Measurements from ENCODE around the gene RAMACL.

The RAMACL gene

DNA sequence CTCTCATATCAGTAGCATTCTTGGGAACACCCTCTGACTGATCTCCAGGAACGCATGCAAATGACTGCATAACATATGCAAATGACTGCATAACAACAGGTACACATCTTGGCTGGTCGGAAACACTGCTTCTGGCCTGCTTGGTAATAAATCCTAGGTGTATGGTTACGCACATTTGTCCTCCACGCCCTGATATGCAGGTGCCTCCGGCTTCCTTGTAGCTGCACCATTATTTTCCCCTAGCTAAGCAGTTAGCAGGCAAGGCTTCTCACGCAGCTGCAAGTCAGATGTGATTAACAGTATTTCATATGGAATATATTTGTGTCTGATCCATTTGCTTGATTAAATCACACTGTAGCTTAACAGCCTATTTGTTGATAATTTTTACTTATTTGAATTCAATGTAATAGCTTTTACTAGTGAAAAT, 34.6 kb upstream of the RAMACL start:
- Mint-ChIP-seq H3K4me1 (peaks cover 11% of the 10 kb centered on the region), H3K9me3 (no peaks in the 10 kb centered on the region), H3K4me3 (no peak overlapping the region), H3K27ac (no peak overlapping the region), H3K27me3 (peaks cover 29% of the 10 kb centered on the region)
- ATAC-seq (no peak), DNase-seq (no peak)

DNA sequence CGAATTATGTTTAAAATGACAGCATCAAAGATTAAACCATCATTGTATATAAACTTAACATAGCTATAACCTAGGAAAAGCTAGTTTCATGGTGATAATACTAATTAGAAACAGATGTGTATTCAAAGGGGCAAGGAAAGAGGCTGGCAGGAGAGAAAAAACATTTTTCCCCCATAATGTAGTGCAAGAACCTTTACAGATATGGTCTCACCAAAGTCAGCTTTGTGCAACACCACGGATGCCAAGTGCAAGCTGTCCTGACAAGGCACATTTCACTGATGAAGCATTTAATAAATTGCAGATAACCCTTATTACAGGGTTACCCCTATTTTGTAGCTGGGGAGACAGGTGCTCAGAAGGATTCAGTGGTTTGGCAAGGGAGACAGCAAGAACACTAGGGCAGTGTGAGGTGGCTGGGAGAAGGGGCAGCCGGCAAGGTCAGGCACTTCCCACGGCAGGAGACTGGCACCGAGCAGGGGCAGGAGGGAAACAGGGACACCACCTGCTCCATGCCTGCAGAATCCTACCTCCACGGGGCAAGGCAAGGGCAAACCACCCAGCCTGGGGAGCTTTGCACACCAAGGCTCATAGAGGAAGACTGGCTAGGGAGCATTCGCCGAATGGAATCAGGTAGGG, 34.1 kb upstream of the RAMACL start:
- H3K27ac Mint-ChIP-seq, result no peak overlapping the region
- peaks cover 6% of the 10 kb centered on the region for H3K4me1 Mint-ChIP-seq
- DNase-seq (no peak), ATAC-seq (no peak)
- peaks cover 24% of the 10 kb centered on the region for H3K27me3 Mint-ChIP-seq
- H3K4me3 Mint-ChIP-seq, result no peak overlapping the region
- H3K9me3 Mint-ChIP-seq, result no peaks in the 10 kb centered on the region

DNA sequence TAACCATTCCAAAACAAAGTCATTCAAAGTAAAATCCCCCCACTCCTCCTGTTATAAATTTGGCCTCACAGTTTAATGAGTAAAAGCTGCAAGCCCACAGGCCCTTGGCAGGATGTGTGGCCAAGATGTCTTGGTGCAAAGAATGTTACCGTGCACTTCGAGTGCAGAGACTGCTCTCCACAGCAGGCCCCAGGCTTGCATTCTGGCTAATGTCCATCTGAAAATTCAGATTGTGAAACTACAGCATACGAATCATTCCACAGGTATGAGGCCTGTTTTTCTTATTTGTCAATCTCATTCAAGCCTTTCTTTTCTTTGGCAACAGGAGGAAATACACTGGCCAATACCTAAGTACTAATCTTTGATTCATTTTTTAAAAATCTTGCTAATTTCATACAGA, 33.4 kb upstream of the RAMACL start:
- Mint-ChIP-seq H3K27me3 (peaks cover 17% of the 10 kb centered on the region), H3K4me1 (no peaks in the 10 kb centered on the region), H3K27ac (no peak overlapping the region), H3K9me3 (no peaks in the 10 kb centered on the region), H3K4me3 (no peak overlapping the region)
- no peak for DNase-seq
- ATAC-seq, result no peak

DNA sequence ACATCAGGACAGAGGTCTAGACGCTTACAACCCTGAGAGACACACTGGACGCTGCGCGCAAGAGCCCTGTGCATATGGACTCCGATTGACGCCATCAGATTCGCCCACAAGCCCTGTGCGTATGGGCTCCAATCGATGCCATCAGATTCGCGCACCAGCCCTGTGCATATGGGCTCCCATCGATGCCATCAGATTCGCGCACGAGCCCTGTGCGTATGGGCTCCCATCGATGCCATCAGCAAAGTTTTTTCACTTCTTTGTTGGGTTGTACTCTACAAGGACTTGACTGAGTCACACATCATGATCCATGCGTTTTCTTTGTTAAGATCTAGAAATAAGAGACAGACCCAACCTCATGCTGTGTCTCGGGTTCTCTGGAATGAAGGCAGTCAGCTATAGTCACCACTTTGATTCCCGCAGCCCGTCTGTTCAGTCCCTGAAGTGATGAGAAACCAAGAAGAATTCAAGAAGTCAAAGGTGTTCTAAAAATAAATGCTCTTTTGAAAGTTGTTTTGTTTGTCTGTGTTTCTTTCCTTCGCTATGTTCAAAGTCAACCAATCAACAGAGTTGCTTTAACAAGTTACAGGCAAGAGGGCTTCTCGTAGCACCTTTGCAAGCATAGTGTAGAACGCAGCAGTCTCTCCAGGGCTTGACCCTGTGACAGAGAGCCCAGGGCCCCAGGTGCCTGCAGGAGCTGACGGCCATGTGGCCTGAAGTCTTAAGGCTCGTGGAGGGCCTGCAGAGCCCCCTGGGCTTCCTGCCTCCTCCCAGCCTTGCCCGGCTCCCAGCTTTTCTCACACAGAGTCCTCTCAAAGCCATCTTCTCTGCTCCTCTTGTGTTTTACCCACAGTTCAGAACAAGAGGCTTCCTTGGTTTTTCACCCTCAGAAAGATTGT, 32.6 kb upstream of the RAMACL start:
- Mint-ChIP-seq H3K4me1 (no peaks in the 10 kb centered on the region), H3K4me3 (no peak overlapping the region), H3K27ac (peak overlapping the region in 1 of 2 donors; percentile 30), H3K27me3 (peaks cover 9% of the 10 kb centered on the region), H3K9me3 (no peaks in the 10 kb centered on the region)
- ATAC-seq (no peak), DNase-seq (no peak)

DNA sequence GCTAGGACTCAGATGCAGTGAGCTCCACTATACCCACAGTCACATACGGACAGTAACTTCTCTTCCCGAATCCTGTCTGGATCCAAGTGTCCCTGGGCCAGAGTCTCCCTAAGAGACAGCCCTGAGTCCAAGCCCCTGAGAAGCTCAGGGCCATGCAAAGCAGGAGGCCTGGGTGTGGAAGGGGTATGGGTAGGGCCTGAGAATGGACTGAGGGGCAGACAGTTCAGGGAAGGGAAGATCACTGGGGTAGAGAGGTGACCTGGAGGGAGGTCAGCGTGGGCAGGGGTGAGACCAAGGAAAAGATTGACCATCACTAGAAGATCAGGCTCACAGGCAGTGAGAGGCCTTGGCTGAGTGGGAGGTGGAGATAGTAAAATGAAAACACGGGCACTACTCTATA, 31.8 kb upstream of the RAMACL start:
- no peak overlapping the region for H3K27ac Mint-ChIP-seq
- no peak overlapping the region for H3K4me3 Mint-ChIP-seq
- peaks cover 6% of the 10 kb centered on the region for H3K27me3 Mint-ChIP-seq
- no peaks in the 10 kb centered on the region for H3K9me3 Mint-ChIP-seq
- ATAC-seq (no peak), DNase-seq (no peak)
- H3K4me1 Mint-ChIP-seq, result no peaks in the 10 kb centered on the region

DNA sequence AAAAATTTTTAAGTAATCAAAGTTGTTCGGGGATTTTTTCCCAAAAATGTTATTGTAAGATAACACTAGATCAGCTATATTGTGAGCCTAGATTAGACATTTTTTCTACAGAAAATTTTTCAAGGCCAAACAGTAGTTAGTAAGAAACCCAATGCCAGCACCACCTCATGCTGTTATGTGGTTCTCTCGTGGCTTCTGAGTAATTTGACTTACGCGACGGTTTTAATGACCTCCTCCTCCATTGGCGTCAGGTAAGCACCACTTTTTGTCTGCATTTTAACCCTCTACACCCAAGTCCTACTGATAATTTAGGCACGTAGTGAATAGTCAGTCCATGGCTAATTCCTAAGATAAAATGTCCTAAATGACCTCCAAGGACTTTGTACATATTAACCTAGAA, 30.9 kb upstream of the RAMACL start:
- Mint-ChIP-seq H3K27me3 (no peaks in the 10 kb centered on the region), H3K4me3 (no peak overlapping the region), H3K4me1 (no peaks in the 10 kb centered on the region), H3K27ac (no peak overlapping the region), H3K9me3 (no peaks in the 10 kb centered on the region)
- no peak for DNase-seq
- no peak for ATAC-seq

DNA sequence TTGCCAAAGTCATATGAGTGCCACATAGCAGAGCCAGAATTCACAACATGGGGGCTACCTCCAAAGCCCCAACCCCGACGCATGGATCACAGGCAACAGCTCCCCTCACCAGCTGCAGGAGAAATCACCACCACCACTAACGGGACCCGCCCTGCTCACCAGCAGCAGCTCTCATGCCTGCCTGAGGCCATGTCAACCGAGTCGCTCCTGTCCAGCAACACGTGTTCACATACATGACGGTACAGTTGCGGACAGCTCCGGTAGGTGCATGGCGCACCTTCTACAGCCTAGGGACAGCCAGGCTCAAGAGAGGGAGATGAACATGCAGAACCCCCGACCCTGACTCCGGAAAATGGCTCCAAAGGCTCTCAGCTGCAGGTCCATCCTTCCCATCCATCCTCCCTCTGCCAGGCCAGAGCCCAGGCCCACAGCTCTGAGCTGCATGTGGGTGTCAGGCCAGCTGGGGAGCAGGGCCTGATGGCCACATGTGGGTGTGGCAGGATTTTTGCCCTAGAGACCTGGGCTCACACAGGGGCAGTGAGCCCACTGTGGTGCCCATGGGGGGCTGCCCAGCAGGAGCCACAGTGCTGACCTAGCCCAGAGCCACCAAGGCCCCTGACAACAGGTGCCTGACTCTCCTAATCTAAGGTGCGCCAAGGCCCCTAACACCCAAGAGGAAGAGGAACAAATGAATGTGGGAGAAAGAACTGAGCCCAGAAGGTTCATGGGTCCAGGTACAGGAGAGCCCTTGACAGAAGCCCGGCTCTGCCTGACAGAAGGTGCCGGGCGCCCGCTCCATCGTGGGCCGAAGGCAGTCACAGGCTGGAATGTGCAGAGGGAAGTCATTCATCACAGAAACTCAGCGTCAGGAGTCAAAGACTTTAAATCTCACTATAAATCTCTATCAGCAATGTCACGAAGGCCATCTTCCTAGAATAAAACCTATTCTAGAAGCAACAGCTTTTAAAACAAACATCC, 30.1 kb upstream of the RAMACL start:
- no peaks in the 10 kb centered on the region for H3K27me3 Mint-ChIP-seq
- DNase-seq (no peak), ATAC-seq (no peak)
- H3K4me1 Mint-ChIP-seq, result no peaks in the 10 kb centered on the region
- H3K9me3 Mint-ChIP-seq, result no peaks in the 10 kb centered on the region
- no peak overlapping the region for H3K4me3 Mint-ChIP-seq
- H3K27ac Mint-ChIP-seq, result peak overlapping the region in 1 of 2 donors; percentile 15

DNA sequence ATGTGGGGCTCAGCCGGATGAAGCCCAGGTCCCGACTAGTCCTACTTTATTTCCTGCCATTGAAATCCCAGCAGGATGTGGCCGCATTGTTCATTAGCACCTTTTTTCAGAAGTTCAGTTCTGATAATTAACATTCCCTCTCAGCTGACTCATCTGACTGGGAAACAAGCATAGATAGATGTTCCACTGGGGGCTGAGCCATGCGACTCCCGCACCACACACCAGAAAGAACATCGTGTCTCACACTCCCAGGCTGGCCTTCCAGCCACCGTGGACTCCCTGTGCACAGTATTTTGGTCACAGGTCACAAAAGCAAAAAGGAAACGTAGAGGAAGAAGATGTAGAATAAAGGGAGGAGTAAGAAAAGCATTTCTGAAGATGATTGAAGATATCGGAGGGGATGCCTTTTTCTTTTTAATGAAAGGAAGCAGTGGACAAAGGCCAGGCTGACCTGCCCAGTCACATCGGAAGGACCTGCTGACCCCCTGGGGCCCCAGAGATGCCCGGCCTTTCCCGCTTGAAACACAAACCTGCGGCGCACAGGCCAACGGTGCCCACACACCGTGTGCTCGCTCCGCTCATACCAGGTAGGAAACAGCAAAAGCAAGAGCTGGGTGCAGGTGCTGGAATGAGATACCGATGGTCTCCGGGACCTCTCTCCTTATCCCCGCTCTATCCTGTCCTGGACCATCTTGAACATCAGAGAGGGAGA, 28.7 kb upstream of the RAMACL start:
- DNase-seq (no peak), ATAC-seq (no peak)
- no peaks in the 10 kb centered on the region for H3K9me3 Mint-ChIP-seq
- no peaks in the 10 kb centered on the region for H3K27me3 Mint-ChIP-seq
- no peaks in the 10 kb centered on the region for H3K4me1 Mint-ChIP-seq
- no peak overlapping the region for H3K4me3 Mint-ChIP-seq
- no peak overlapping the region for H3K27ac Mint-ChIP-seq

DNA sequence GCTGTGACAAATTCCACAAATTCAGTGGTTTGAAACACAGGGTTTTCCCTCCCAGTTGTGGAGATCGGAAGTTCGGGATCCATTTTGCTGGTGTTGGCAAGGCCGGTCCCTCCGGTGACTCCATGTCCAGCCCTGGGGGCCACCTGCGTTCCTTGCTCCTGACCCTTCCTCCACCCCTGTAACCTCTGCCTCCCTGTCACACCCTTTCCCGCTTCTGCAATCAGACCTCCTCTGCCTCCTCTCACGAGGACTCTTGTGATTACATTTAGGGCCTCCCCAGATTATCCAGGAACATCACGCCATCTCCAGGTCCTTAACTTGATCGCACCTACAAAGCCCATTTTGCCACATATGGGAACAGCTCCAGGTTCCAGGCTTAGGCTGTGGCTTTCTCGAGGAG, 28.1 kb upstream of the RAMACL start:
- Mint-ChIP-seq H3K27me3 (no peaks in the 10 kb centered on the region), H3K9me3 (no peaks in the 10 kb centered on the region), H3K4me1 (no peaks in the 10 kb centered on the region), H3K4me3 (no peak overlapping the region), H3K27ac (no peak overlapping the region)
- ATAC-seq, result no peak
- no peak for DNase-seq

DNA sequence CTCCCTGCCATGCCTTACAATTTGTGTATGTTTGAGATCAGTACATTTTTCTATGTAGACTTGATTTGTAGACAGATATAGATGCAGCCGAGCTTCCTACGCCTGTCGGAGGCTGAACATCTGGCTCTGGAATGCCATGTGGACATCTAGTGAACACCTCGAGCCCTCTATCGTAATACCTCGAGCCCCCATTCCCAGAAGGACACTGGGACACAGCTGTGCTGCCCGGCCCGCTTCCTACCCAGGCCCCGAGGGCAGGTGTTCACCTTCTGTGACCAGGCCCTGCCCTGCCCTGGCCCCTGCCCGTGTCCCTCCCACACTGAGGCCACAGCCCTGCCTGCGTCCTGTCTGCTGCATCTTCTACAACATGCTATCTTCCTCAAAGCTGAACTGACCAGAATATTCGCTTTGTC, 27.7 kb upstream of the RAMACL start:
- ATAC-seq, result no peak
- H3K9me3 Mint-ChIP-seq, result no peaks in the 10 kb centered on the region
- H3K4me1 Mint-ChIP-seq, result no peaks in the 10 kb centered on the region
- H3K27ac Mint-ChIP-seq, result no peak overlapping the region
- no peak for DNase-seq
- no peaks in the 10 kb centered on the region for H3K27me3 Mint-ChIP-seq
- no peak overlapping the region for H3K4me3 Mint-ChIP-seq

DNA sequence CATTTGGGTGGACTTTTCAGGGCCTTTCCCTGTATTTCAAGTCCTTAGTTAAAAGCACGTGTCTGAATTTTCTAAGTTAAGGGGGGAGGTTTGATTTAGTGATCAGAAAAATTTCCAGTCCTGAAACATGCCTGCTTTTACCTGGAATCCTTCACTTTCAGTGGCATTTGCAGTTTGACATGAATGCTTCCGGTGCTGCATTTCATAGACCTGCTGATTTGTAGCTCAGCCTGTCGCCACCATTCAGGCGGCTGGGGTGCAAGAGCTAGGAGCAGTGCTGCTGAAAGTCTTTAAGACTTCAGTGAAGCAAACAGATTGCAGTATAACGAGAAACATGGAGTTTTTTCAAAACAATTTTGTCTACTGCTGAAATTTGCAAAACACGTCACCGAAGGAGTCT, 26.5 kb upstream of the RAMACL start:
- Mint-ChIP-seq H3K9me3 (no peaks in the 10 kb centered on the region), H3K4me1 (no peaks in the 10 kb centered on the region), H3K4me3 (no peak overlapping the region), H3K27ac (no peak overlapping the region), H3K27me3 (no peaks in the 10 kb centered on the region)
- DNase-seq (no peak), ATAC-seq (no peak)

DNA sequence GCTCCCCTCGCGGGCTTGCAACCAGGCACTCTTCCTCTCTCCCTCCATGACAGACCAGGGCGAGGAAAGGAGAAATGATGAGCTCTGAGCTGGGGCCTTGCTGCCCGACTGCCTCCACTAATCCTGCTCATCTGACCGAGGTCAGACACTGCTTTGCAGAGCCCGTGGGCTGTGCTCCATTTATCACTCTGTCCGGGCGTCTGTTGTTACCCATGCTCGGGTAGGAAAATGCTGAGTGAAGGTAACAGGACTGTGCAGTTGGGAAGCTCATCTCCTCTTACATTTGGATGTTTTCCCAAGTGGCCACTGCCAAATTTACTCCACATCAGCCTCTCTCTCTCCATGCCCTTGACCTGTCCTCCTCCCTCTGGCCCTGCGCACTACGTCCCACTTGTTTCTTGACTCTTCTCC, 26.0 kb upstream of the RAMACL start:
- DNase-seq (no peak), ATAC-seq (no peak)
- Mint-ChIP-seq H3K27ac (no peak overlapping the region), H3K4me1 (no peaks in the 10 kb centered on the region), H3K27me3 (no peaks in the 10 kb centered on the region), H3K9me3 (no peaks in the 10 kb centered on the region), H3K4me3 (no peak overlapping the region)

DNA sequence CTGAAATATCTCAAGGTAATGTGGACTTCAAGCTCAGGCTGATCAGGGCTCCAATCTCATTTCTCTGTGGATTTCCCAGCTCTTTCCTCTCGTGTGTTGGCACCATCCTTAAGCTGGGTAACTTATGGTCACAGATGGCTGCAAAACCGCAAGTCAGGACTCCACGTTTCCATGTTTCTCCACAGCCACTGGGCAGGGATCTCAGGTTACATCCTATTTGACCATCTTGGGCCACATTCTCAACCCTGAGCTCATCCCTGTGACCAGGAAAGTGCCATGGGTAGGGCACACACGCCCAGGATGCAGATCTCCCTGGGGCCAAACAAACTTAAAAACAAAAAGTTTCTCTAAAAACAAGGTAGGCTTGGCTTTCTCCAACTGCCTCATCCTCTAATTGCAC, 25.2 kb upstream of the RAMACL start:
- ATAC-seq (no peak), DNase-seq (no peak)
- H3K4me1 Mint-ChIP-seq, result no peaks in the 10 kb centered on the region
- H3K4me3 Mint-ChIP-seq, result no peak overlapping the region
- no peaks in the 10 kb centered on the region for H3K27me3 Mint-ChIP-seq
- peak overlapping the region in 1 of 2 donors; percentile 61 for H3K27ac Mint-ChIP-seq
- no peaks in the 10 kb centered on the region for H3K9me3 Mint-ChIP-seq

DNA sequence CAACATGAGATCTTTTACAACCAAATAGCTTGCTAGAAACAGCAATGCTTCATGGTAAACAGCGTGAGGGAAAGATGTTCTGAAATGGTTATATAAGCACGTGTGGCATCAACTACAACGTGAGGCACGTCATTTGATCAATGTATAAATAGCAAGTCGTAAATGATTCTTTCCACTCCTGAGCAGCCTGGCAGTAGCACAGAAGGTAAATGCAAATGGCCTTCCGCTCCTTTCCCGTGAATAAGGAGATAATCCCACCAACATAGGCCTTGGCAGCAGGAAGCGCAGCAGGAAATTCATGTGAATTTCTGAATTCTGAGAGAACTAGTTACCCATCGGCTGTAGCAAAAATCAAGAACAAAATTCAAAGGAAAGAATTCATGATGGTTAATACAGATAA, 23.6 kb upstream of the RAMACL start:
- Mint-ChIP-seq H3K9me3 (no peaks in the 10 kb centered on the region), H3K4me3 (no peak overlapping the region), H3K27me3 (no peaks in the 10 kb centered on the region), H3K27ac (no peak overlapping the region), H3K4me1 (no peaks in the 10 kb centered on the region)
- no peak for DNase-seq
- ATAC-seq, result no peak

DNA sequence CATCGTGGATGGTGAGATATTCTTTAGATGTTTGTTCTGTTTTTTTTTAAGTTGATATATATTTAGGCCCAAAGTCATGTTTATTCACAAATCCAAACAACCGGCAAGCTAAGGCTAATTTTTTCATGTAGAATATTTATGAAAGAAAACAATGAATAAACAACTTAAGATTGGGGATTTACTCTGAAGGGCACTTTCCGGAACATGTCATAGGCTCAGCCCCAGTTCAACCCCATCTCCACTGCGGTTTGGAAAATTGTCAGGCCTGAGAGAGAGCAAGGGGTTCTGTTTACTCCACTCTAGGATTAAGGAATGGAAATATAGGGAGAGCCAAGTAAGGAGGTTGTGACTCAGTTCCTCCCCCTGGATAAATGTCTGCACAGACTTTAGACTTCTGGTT, 22.3 kb upstream of the RAMACL start:
- ATAC-seq (no peak), DNase-seq (no peak)
- Mint-ChIP-seq H3K4me1 (no peaks in the 10 kb centered on the region), H3K9me3 (no peaks in the 10 kb centered on the region), H3K27me3 (no peaks in the 10 kb centered on the region), H3K4me3 (no peak overlapping the region), H3K27ac (no peak overlapping the region)
